ENCODE data around the gene CADM1.
"Not testable (repeated sequence)": the region's sequence is repeated elsewhere in the genome, so short reads cannot be mapped to it uniquely, and the experiment has no call there.

Gene CADM1

GRCh38 chr11:115481528-115481927, 22.7 kb downstream of the CADM1 start:
- no peak for DNase-seq (ENCODE audit: low read depth in 1 of 2, low spot score in 1 of 2)

GRCh38 chr11:115480611-115481010, 23.6 kb downstream of the CADM1 start:
- DNase-seq (ENCODE audit: low read depth in 1 of 2, low spot score in 1 of 2) = no peak

GRCh38 chr11:115477410-115477809, 26.8 kb downstream of the CADM1 start:
- DNase-seq (ENCODE audit: low read depth in 1 of 2, low spot score in 1 of 2) = no peak

GRCh38 chr11:115476463-115477286, 27.5 kb downstream of the CADM1 start:
- DNase-seq (ENCODE audit: low read depth in 1 of 2, low spot score in 1 of 2) = no peak

- DNase-seq (ENCODE audit: low read depth in 1 of 2, low spot score in 1 of 2) = no peak
Measured at GRCh38 chr11:115475564-115475963, 28.7 kb downstream of the CADM1 start.

GRCh38 chr11:115474306-115474705, 29.9 kb downstream of the CADM1 start:
- not testable (repeated sequence) for DNase-seq (ENCODE audit: low read depth in 1 of 2, low spot score in 1 of 2)

- DNase-seq (ENCODE audit: low read depth in 1 of 2, low spot score in 1 of 2) = no peak
Measured at GRCh38 chr11:115473167-115473566, 31.0 kb downstream of the CADM1 start.

GRCh38 chr11:115471367-115471766, 32.8 kb downstream of the CADM1 start:
- DNase-seq (ENCODE audit: low read depth in 1 of 2, low spot score in 1 of 2) = no peak

- DNase-seq (ENCODE audit: low read depth in 1 of 2, low spot score in 1 of 2) = no peak
Measured at GRCh38 chr11:115470928-115471327, 33.3 kb downstream of the CADM1 start.

GRCh38 chr11:115469361-115469760, 34.9 kb downstream of the CADM1 start:
- no peak for DNase-seq (ENCODE audit: low read depth in 1 of 2, low spot score in 1 of 2)

GRCh38 chr11:115466122-115466521, 38.1 kb downstream of the CADM1 start:
- no peak for DNase-seq (ENCODE audit: low read depth in 1 of 2, low spot score in 1 of 2)

GRCh38 chr11:115464269-115464668, 39.9 kb downstream of the CADM1 start:
- no peak for DNase-seq (ENCODE audit: low read depth in 1 of 2, low spot score in 1 of 2)

- DNase-seq (ENCODE audit: low read depth in 1 of 2, low spot score in 1 of 2) = no peak
Measured at GRCh38 chr11:115463606-115464005, 40.6 kb downstream of the CADM1 start.

GRCh38 chr11:115462757-115463156, 41.5 kb downstream of the CADM1 start:
- no peak for DNase-seq (ENCODE audit: low read depth in 1 of 2, low spot score in 1 of 2)

GRCh38 chr11:115462004-115462541, 42.1 kb downstream of the CADM1 start:
- DNase-seq (ENCODE audit: low read depth in 1 of 2, low spot score in 1 of 2) = no peak

- no peak for DNase-seq (ENCODE audit: low read depth in 1 of 2, low spot score in 1 of 2)
Measured at GRCh38 chr11:115460512-115460911, 43.7 kb downstream of the CADM1 start.

GRCh38 chr11:115459563-115459962, 44.7 kb downstream of the CADM1 start:
- DNase-seq (ENCODE audit: low read depth in 1 of 2, low spot score in 1 of 2) = no peak

GRCh38 chr11:115458877-115459276, 45.3 kb downstream of the CADM1 start:
- DNase-seq (ENCODE audit: low read depth in 1 of 2, low spot score in 1 of 2) = no peak

GRCh38 chr11:115456019-115456418, 48.2 kb downstream of the CADM1 start:
- no peak for DNase-seq (ENCODE audit: low read depth in 1 of 2, low spot score in 1 of 2)

- no peak for DNase-seq (ENCODE audit: low read depth in 1 of 2, low spot score in 1 of 2)
Measured at GRCh38 chr11:115455613-115456012, 48.6 kb downstream of the CADM1 start.

GRCh38 chr11:115454525-115454924, 49.7 kb downstream of the CADM1 start:
- DNase-seq (ENCODE audit: low read depth in 1 of 2, low spot score in 1 of 2) = no peak

- no peak for DNase-seq (ENCODE audit: low read depth in 1 of 2, low spot score in 1 of 2)
Measured at GRCh38 chr11:115453693-115454490, 50.3 kb downstream of the CADM1 start.

Measured in activated CD4-positive, alpha-beta T cell treated with anti-CD3 and anti-CD28 coated beads, Interleukin-2, amount 50 U/mL, for 24 hours (primary cell).